ENCODE data around the gene FOXJ3.

FOXJ3 gene

GRCh38 chr1:42258218-42258617 is 76.8 kb downstream of the FOXJ3 start:
- Histone ChIP-seq H3K4me3 (ENCODE audit: low read depth, low read length) (no peak overlapping the region), H3K27ac (ENCODE audit: extremely low read depth, low read depth, low read length) (no peak overlapping the region), H3K36me3 (ENCODE audit: control insufficient read depth in 2 of 2, insufficient read depth in 1 of 2, low read length in 2 of 2) (peaks cover 0 to 4% of the 10 kb centered on the region in 2 experiments; a peak in 2 of 3 replicates), H3K4me1 (ENCODE audit: control insufficient read depth, insufficient read depth, low read length) (peaks cover 25% of the 10 kb centered on the region; the same call in 1 of the 2 replicates), H3K9me3 (ENCODE audit: control insufficient read depth, insufficient read depth, low read depth, low read length) (no peaks in the 10 kb centered on the region)
- POLR2A ChIA-PET = no interaction called here
- TF ChIP-seq ZBTB49 (tag by site-specific recombination; IDR thresholded peaks at IDR 0.05; ENCODE audit: low read depth) (no peak), ZNF692 (tag by site-specific recombination; IDR thresholded peaks at IDR 0.05) (no peak)
- CTCF ChIA-PET = interaction anchor here (0.6 to 0.7 kb wide), 2 partner anchors 107 to 468 kb away, joined by 3 to 4 read pairs; no protein-coding TSS in a partner anchor

GRCh38 chr1:42251042-42251441 is 84.0 kb downstream of the FOXJ3 start:
- H3K27ac ChIP-seq (ENCODE audit: extremely low read depth, low read depth, low read length) = no peak overlapping the region
- ChIA-PET POLR2A (no interaction called here), CTCF (interaction anchor here (0.6 kb wide), 1 partner anchor 9 kb away, joined by 3 read pairs; no protein-coding TSS in a partner anchor)
- peaks cover 0 to 5% of the 10 kb centered on the region in 2 experiments; a peak in 1 of 3 replicates for H3K36me3 ChIP-seq (ENCODE audit: control insufficient read depth in 2 of 2, insufficient read depth in 1 of 2, low read length in 2 of 2)
- no peak for TF ChIP-seq ZNF274 (IDR thresholded peaks at IDR 0.05; ENCODE audit: low read length)
- TF ChIP-seq ZNF274 (tag by site-specific recombination; IDR thresholded peaks at IDR 0.05; ENCODE audit: borderline replicate concordance) = no peak
- TF ChIP-seq SETDB1 (IDR thresholded peaks at IDR 0.05; ENCODE audit: insufficient read length, low read length) = peak; percentile 42
- no peak overlapping the region for H3K4me3 ChIP-seq (ENCODE audit: low read depth, low read length)
- no peaks in the 10 kb centered on the region; the same call in 1 of the 2 replicates for H3K9me3 ChIP-seq (ENCODE audit: control insufficient read depth, insufficient read depth, low read depth, low read length)
- H3K4me1 ChIP-seq (ENCODE audit: control insufficient read depth, insufficient read depth, low read length) = no peaks in the 10 kb centered on the region

- Histone ChIP-seq H3K4me1 (ENCODE audit: control insufficient read depth, insufficient read depth, low read length) (no peaks in the 10 kb centered on the region; the same call in 1 of the 2 replicates), H3K36me3 (ENCODE audit: control insufficient read depth in 2 of 2, insufficient read depth in 1 of 2, low read length in 2 of 2) (peaks cover 0 to 5% of the 10 kb centered on the region in 2 experiments; a peak in 1 of 3 replicates), H3K4me3 (ENCODE audit: low read depth, low read length) (no peak overlapping the region), H3K9me3 (ENCODE audit: control insufficient read depth, insufficient read depth, low read depth, low read length) (no peaks in the 10 kb centered on the region; the same call in 1 of the 2 replicates), H3K27ac (ENCODE audit: extremely low read depth, low read depth, low read length) (no peak overlapping the region)
- ChIA-PET CTCF (no interaction called here), POLR2A (no interaction called here)
- no peak for TF ChIP-seq ZNF473 (tag by site-specific recombination; IDR thresholded peaks at IDR 0.05)
- no peak for TF ChIP-seq ZNF354C (tag by site-specific recombination; IDR thresholded peaks at IDR 0.05; ENCODE audit: borderline replicate concordance, low read depth)
- TF ChIP-seq RBAK (tag by site-specific recombination; IDR thresholded peaks at IDR 0.05) = no peak
- TF ChIP-seq ZNF19 (tag by site-specific recombination; IDR thresholded peaks at IDR 0.05; ENCODE audit: low read depth) = no peak
- no peak for TF ChIP-seq ZNF610 (tag by site-specific recombination; IDR thresholded peaks at IDR 0.05; ENCODE audit: borderline replicate concordance)
- TF ChIP-seq ZNF2 (tag by site-specific recombination; IDR thresholded peaks at IDR 0.05) = no peak
- TF ChIP-seq ZNF768 (tag by site-specific recombination; IDR thresholded peaks at IDR 0.05) = no peak
- TF ChIP-seq ZNF530 (tag by site-specific recombination; IDR thresholded peaks at IDR 0.05; ENCODE audit: low read depth) = no peak
- TF ChIP-seq ZNF10 (tag by site-specific recombination; IDR thresholded peaks at IDR 0.05) = no peak
- TF ChIP-seq ZBTB48 (tag by site-specific recombination; IDR thresholded peaks at IDR 0.05) = no peak
- TF ChIP-seq ZNF202 (tag by site-specific recombination; IDR thresholded peaks at IDR 0.05; ENCODE audit: borderline replicate concordance) = no peak
- no peak for TF ChIP-seq ZFP37 (tag by site-specific recombination; IDR thresholded peaks at IDR 0.05)
Observed at GRCh38 chr1:42250164-42250563, 84.9 kb downstream of the FOXJ3 start.

All from HEK293 (cell line).